ENCODE measurements around the gene PRRT4. TPM values are rescaled to one million over a fixed set of nuclear protein-coding genes. Genes with fewer than 3 reads are reported as not detected.

PRRT4 gene
- total RNA-seq, 1 donor from 2014 or later = 0.26 TPM

- Histone ChIP-seq H3K27me3 (peaks cover 9% of the 10 kb centered on the region), H3K36me3 (peaks cover 5% of the 10 kb centered on the region), H3K4me1 (no peaks in the 10 kb centered on the region), H3K27ac (no peak overlapping the region), H3K4me3 (no peak overlapping the region), H3K9me3 (no peaks in the 10 kb centered on the region)
- intact Hi-C loops (cut with DNase I) = no loop called here
- TF ChIP-seq CTCF (IDR thresholded peaks at IDR 0.05) = no peak
- no peak for DNase-seq
- ATAC-seq = no peak
Observed at GRCh38 chr7:128388145-128388485, 26.6 kb upstream of the PRRT4 start.

GRCh38 chr7:128387216-128388144, 26.0 kb upstream of the PRRT4 start:
- Histone ChIP-seq H3K4me3 (no peak overlapping the region), H3K27ac (no peak overlapping the region), H3K9me3 (no peaks in the 10 kb centered on the region), H3K4me1 (no peaks in the 10 kb centered on the region), H3K36me3 (no peaks in the 10 kb centered on the region), H3K27me3 (peaks cover 9% of the 10 kb centered on the region)
- TF ChIP-seq CTCF (IDR thresholded peaks at IDR 0.05) = peak; percentile 84
- peak; percentile 88 for ATAC-seq
- DNase-seq = no peak
- intact Hi-C loops (cut with DNase I) = no loop called here

- no peak for TF ChIP-seq CTCF (IDR thresholded peaks at IDR 0.05)
- Histone ChIP-seq H3K4me1 (no peaks in the 10 kb centered on the region), H3K4me3 (no peak overlapping the region), H3K36me3 (no peaks in the 10 kb centered on the region), H3K27ac (no peak overlapping the region), H3K27me3 (peaks cover 9% of the 10 kb centered on the region), H3K9me3 (no peaks in the 10 kb centered on the region)
- ATAC-seq = no peak
- intact Hi-C loops (cut with DNase I) = no loop called here
- DNase-seq = no peak
Observed at GRCh38 chr7:128385988-128386925, 24.8 kb upstream of the PRRT4 start.

- H3K27me3 ChIP-seq = peaks cover 9% of the 10 kb centered on the region
- DNase-seq (no peak), ATAC-seq (no peak)
- no peak for TF ChIP-seq CTCF (IDR thresholded peaks at IDR 0.05)
- no peak overlapping the region for H3K4me3 ChIP-seq
- no peak overlapping the region for H3K27ac ChIP-seq
- H3K9me3 ChIP-seq = no peaks in the 10 kb centered on the region
- H3K36me3 ChIP-seq = no peaks in the 10 kb centered on the region
- intact Hi-C loops (cut with DNase I) = no loop called here
- H3K4me1 ChIP-seq = no peaks in the 10 kb centered on the region
Observed at GRCh38 chr7:128384726-128385125, 23.2 kb upstream of the PRRT4 start.

GRCh38 chr7:128383776-128384175, 22.3 kb upstream of the PRRT4 start:
- TF ChIP-seq CTCF (IDR thresholded peaks at IDR 0.05) = no peak
- intact Hi-C loops (cut with DNase I) = no loop called here
- DNase-seq (no peak), ATAC-seq (peak; percentile 13)
- H3K4me3 ChIP-seq = no peak overlapping the region
- no peaks in the 10 kb centered on the region for H3K4me1 ChIP-seq
- no peaks in the 10 kb centered on the region for H3K36me3 ChIP-seq
- H3K27ac ChIP-seq = no peak overlapping the region
- no peaks in the 10 kb centered on the region for H3K9me3 ChIP-seq
- peaks cover 7% of the 10 kb centered on the region for H3K27me3 ChIP-seq
